Epidermal melanocyte (primary cell): ENCODE measurements around the gene TFF2.

ENCODE experiments used
- DNase-seq: peaks from one replicate; pipeline ENCODE4 v3.0.0; 2011; ENCODE audit warnings: low spot score; ENCODE audit not compliant: insufficient read length

Gene TFF2

GRCh38 chr21:42320791-42321190 lies 30.0 kb downstream of the TFF2 start:
- DNase-seq = no peak

GRCh38 chr21:42319851-42320572 lies 30.8 kb downstream of the TFF2 start:
- DNase-seq = no peak

- DNase-seq = no peak
Observed at GRCh38 chr21:42319376-42319775, 31.4 kb downstream of the TFF2 start.

- no peak for DNase-seq
Observed at GRCh38 chr21:42317826-42318746, 32.7 kb downstream of the TFF2 start.

GRCh38 chr21:42317341-42317741 lies 33.5 kb downstream of the TFF2 start:
- DNase-seq = no peak

GRCh38 chr21:42316891-42317290 lies 33.9 kb downstream of the TFF2 start:
- no peak for DNase-seq

GRCh38 chr21:42315296-42315891 lies 35.4 kb downstream of the TFF2 start, which contains the start of gene TFF3:
Gene TFF3 (minus strand): TSS chr21:42315409. CDS start chr21:42315374, 35 bp downstream.
- DNase-seq = no peak

- no peak for DNase-seq
Observed at GRCh38 chr21:42314616-42315295, 36.0 kb downstream of the TFF2 start.

GRCh38 chr21:42313501-42313969 lies 37.3 kb downstream of the TFF2 start:
- no peak for DNase-seq

GRCh38 chr21:42312626-42313104 lies 38.1 kb downstream of the TFF2 start:
- DNase-seq = no peak

GRCh38 chr21:42311816-42312625 lies 38.8 kb downstream of the TFF2 start:
- no peak for DNase-seq

GRCh38 chr21:42311160-42311559 lies 39.6 kb downstream of the TFF2 start:
- DNase-seq = no peak

- no peak for DNase-seq
Observed at GRCh38 chr21:42310411-42311001, 40.3 kb downstream of the TFF2 start.

- DNase-seq = no peak
Observed at GRCh38 chr21:42309753-42310213, 41.0 kb downstream of the TFF2 start.

- DNase-seq = no peak
Observed at GRCh38 chr21:42308914-42309752, 41.7 kb downstream of the TFF2 start.

GRCh38 chr21:42308161-42308913 lies 42.5 kb downstream of the TFF2 start:
- DNase-seq = no peak

- no peak for DNase-seq
Observed at GRCh38 chr21:42307106-42307505, 43.7 kb downstream of the TFF2 start.

GRCh38 chr21:42306366-42307035 lies 44.3 kb downstream of the TFF2 start:
- no peak for DNase-seq
